Lower lobe of right lung (tissue), 2 donors: Measurements from ENCODE around the gene ACY1. TPM values are rescaled to one million over a fixed set of nuclear protein-coding genes. Genes with fewer than 3 reads are reported as not detected.
A peak's percentile ranks its signal among the peaks of the same experiment; 100 is the strongest.

Experiments
- ATAC-seq, 2 donors: fragments of 200-7000 bp; cut with Tn5 transposase; one replicate each; pipeline ENCODE4 v1.9.1; 2020 to 2022; ENCODE audit warnings: mild to moderate bottlenecking in 2 of 2, moderate library complexity in 2 of 2
- DNase-seq: peaks from one replicate; pipeline ENCODE4 v3.0.0-alpha.2; 2020
- H3K27ac ChIP-seq: fragments of 200-600 bp; one replicate; pipeline ENCODE4 v1.8.0; 2022
- H3K27me3 ChIP-seq: fragments of 200-600 bp; one replicate; pipeline ENCODE4 v1.8.0; 2022; ENCODE audit warnings: low read depth
- H3K36me3 ChIP-seq: fragments of 200-600 bp; one replicate; pipeline ENCODE4 v1.8.0; 2022; ENCODE audit warnings: mild to moderate bottlenecking
- H3K4me1 ChIP-seq: fragments of 200-600 bp; one replicate; pipeline ENCODE4 v1.8.0; 2022
- H3K4me3 ChIP-seq: fragments of 200-600 bp; one replicate; pipeline ENCODE4 v1.8.0; 2022; ENCODE audit warnings: mild to moderate bottlenecking
- H3K9me3 ChIP-seq: fragments of 200-600 bp; one replicate; pipeline ENCODE4 v1.8.0; 2022
- intact Hi-C: fragments of 100-400 bp; cut with DNase I; formaldehyde crosslinking; loops from one replicate; pipeline ENCODE4 v1.11.0; 2022
- total RNA-seq: library from RNA; stranded (reverse); fragmentation: NEBNext Ultra II Directional; extraction: Animal tissue kit (Norgen Biotek cat#: 25700); gene quantifications from one replicate; pipeline ENCODE4 v1.2.1, GENCODE V29; 2021
- TF ChIP-seq, protein P1 (sequence below): fragments of 200-600 bp; IDR thresholded peaks from one replicate; pipeline ENCODE4 v1.8.0; 2022; ENCODE audit warnings: antibody characterized with exemption, mild to moderate bottlenecking
- donor health status: DM: no; HTN: yes; CAD: no; lungs with severe emphysema.

Gene ACY1
- total RNA-seq, 1 donor from 2014 or later, result 20.6 TPM

DNA sequence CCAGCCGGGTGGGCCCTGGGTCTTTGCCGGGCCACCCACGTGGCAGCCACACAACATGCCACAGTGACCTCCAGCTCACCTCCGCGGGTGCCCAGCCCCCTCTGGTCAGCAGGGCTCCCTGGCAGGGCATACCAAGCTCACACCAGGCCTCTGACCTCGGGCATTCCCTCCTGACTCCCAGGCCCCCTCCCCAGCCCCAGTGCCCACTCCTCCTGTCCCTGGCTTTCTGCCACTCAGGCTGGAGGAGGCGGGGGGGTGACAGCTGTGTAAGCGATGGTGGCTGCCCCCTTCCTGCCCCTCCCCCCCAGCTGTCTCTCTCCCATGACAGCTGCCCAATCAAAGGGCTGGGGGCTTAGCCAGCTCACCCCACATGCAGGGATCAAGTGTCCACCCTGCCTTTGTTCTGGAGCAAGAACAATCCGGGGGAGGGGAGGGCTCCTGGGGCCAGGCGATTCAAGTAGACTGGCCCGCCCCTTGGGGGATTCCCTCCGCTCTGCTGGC lies 19.3 kb upstream of the ACY1 start:
- H3K4me1 ChIP-seq, result peaks cover 22% of the 10 kb centered on the region
- TF ChIP-seq, protein P1, sequence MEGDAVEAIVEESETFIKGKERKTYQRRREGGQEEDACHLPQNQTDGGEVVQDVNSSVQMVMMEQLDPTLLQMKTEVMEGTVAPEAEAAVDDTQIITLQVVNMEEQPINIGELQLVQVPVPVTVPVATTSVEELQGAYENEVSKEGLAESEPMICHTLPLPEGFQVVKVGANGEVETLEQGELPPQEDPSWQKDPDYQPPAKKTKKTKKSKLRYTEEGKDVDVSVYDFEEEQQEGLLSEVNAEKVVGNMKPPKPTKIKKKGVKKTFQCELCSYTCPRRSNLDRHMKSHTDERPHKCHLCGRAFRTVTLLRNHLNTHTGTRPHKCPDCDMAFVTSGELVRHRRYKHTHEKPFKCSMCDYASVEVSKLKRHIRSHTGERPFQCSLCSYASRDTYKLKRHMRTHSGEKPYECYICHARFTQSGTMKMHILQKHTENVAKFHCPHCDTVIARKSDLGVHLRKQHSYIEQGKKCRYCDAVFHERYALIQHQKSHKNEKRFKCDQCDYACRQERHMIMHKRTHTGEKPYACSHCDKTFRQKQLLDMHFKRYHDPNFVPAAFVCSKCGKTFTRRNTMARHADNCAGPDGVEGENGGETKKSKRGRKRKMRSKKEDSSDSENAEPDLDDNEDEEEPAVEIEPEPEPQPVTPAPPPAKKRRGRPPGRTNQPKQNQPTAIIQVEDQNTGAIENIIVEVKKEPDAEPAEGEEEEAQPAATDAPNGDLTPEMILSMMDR, result no peak
- ATAC-seq (no peak), DNase-seq (no peak)
- no peak overlapping the region for H3K4me3 ChIP-seq
- H3K27me3 ChIP-seq, result no peaks in the 10 kb centered on the region
- intact Hi-C loops, result no loop called here
- peaks cover 5% of the 10 kb centered on the region for H3K36me3 ChIP-seq
- H3K27ac ChIP-seq, result no peak overlapping the region
- H3K9me3 ChIP-seq, result no peaks in the 10 kb centered on the region

DNA sequence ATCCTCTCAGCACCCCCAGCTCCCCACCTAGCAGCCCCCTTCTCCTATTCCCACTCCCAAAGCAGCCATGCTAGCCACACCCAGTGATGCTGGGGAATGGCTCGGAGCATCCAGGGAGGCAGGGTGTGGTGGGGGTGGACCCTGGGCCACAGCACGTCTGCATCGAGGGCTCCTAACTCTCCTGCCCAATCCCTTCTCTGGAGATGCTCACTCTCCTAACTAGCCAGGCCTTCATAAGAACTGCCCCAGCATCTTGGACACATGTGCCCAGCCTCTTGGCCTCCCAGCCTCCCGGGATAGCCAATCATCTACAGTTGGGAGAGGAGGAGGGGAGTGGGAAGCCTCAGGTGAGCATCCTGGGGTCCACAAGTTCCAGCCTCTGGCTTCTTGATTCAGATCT lies 18.8 kb upstream of the ACY1 start:
- Histone ChIP-seq H3K4me3 (no peak overlapping the region), H3K36me3 (peaks cover 5% of the 10 kb centered on the region), H3K27ac (no peak overlapping the region), H3K4me1 (peaks cover 22% of the 10 kb centered on the region), H3K9me3 (no peaks in the 10 kb centered on the region), H3K27me3 (no peaks in the 10 kb centered on the region)
- intact Hi-C loops, result no loop called here
- TF ChIP-seq, protein P1, result no peak
- ATAC-seq, result no peak
- DNase-seq, result no peak

DNA sequence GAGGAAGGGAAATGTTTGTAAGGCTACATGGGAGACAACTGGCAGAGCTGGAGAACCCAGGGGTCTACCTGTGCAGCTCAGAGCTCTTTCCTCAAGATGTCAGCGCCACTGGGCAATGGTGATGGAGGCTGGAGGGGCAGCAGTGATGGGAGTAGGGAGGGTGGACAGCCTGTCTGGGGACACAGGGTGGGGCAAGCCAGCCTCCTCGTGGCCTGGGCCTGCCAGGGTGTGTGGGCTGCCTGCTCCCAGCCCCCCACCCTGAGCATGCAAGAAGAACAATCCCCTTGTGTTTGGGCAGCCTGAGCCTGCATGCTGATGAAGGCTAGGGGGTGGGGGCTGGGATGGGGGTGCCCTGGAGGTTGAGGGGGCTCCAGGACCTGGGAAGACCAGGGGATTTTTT lies 17.3 kb upstream of the ACY1 start:
- TF ChIP-seq, protein P1, result no peak
- intact Hi-C loops, result no loop called here
- Histone ChIP-seq H3K4me1 (peaks cover 22% of the 10 kb centered on the region), H3K36me3 (no peaks in the 10 kb centered on the region), H3K27me3 (no peaks in the 10 kb centered on the region), H3K9me3 (no peaks in the 10 kb centered on the region), H3K4me3 (no peak overlapping the region), H3K27ac (no peak overlapping the region)
- ATAC-seq (no peak), DNase-seq (no peak)

DNA sequence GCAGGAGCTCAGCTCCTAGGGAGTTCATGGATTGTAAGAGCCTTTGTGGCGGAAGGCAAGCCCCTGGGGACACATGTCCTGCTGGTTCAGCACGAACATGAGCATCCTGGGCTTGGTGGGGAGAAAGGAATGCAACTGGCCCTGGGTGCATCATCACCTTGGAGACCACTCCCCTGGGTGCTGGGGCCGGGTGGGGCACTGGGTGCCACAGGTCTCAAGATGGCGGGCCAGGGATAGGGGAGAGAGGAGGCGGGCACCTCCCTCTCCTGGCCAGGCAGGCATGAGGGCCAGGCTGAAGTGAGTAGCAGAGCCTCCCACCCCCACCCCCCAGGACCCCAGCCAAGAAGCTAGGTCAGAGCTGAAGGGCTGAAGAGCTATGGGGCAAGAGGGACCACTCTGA lies 16.8 kb upstream of the ACY1 start:
- H3K27me3 ChIP-seq, result no peaks in the 10 kb centered on the region
- no peak overlapping the region for H3K27ac ChIP-seq
- DNase-seq, result no peak

DNA sequence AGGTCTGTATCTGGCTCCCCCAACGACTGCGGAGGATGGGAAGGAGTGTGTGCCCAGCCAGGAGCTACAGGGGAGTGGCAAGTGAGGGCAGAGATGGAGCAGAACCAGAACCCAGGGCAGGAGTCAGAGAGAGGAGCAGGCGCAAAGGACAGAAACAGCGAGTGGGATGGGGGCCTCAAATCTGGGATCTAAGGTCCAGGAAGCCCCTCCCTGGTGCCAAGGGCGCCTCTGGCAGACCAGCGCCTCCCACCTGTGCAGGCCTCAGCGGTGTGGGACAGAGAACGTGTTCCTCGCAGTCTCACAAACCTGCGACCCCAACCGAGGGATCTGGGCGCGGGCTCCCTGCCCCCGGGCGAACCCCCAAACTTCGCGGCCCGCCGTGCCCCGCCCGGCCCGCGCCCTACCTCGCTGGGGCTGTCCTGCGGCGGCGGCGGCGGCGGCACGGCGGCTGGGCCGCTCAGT lies 16.4 kb upstream of the ACY1 start:
- Histone ChIP-seq H3K27me3 (no peaks in the 10 kb centered on the region), H3K9me3 (no peaks in the 10 kb centered on the region), H3K36me3 (no peaks in the 10 kb centered on the region), H3K4me1 (peaks cover 28% of the 10 kb centered on the region), H3K4me3 (peak overlapping the region; percentile 68), H3K27ac (peak overlapping the region; percentile 84)
- DNase-seq, result no peak
- peak in 1 of 2 donors; percentile 33 for ATAC-seq
- TF ChIP-seq, protein P1, result no peak
- intact Hi-C loops, result no loop called here

More for the DNA sequence above, 16.8 kb upstream of the ACY1 start:
- H3K4me1 ChIP-seq, result peaks cover 25% of the 10 kb centered on the region
- ATAC-seq, result no peak
- H3K36me3 ChIP-seq, result no peaks in the 10 kb centered on the region
- intact Hi-C loops, result no loop called here
- H3K9me3 ChIP-seq, result no peaks in the 10 kb centered on the region
- TF ChIP-seq, protein P1, result no peak
- H3K4me3 ChIP-seq, result peak overlapping the region; percentile 68
